ENCODE data around the gene TANC1. TPM values are rescaled to one million over a fixed set of nuclear protein-coding genes. Genes with fewer than 3 reads are reported as not detected.

Gene TANC1
- total RNA-seq, 1 donor from 2014 or later = 45.0 TPM

GRCh38 chr2:158995677-158996049 is 27.2 kb downstream of the TANC1 start:
- FAIRE-seq (no peak), DNase-seq (ENCODE audit: low read depth) (no peak)
- peak overlapping the region; percentile 14 for H3K27ac Mint-ChIP-seq (ENCODE audit: unreplicated experiment)
- H3K27ac ChIP-seq (ENCODE audit: low read depth, low read length) = no peak overlapping the region
- H3K9me3 Mint-ChIP-seq (ENCODE audit: unreplicated experiment) = no peaks in the 10 kb centered on the region
- H3K36me3 Mint-ChIP-seq (ENCODE audit: low read depth, unreplicated experiment) = peaks cover 1% of the 10 kb centered on the region
- H3K27me3 ChIP-seq (ENCODE audit: insufficient read depth, low read length) = no peaks in the 10 kb centered on the region
- H3K9me3 ChIP-seq (ENCODE audit: insufficient read depth, low read depth, low read length) = no peaks in the 10 kb centered on the region
- H3K4me3 ChIP-seq (ENCODE audit: insufficient read depth, low read depth, low read length) = no peak overlapping the region
- H4K20me1 ChIP-seq (ENCODE audit: insufficient read depth, low read length) = peaks cover 59% of the 10 kb centered on the region
- H3K4me1 Mint-ChIP-seq (ENCODE audit: low read depth, unreplicated experiment) = peaks cover 41% of the 10 kb centered on the region
- H2AFZ ChIP-seq (ENCODE audit: low read depth, low read length) = no peak overlapping the region
- peaks cover 96% of the 10 kb centered on the region for H3K79me2 ChIP-seq (ENCODE audit: insufficient read depth, low read length)
- no peak overlapping the region for H3K4me3 Mint-ChIP-seq (ENCODE audit: unreplicated experiment)
- peaks cover 33% of the 10 kb centered on the region for H3K4me1 ChIP-seq (ENCODE audit: insufficient read depth, low read length)
- H3K4me2 ChIP-seq (ENCODE audit: low read length) = no peak overlapping the region
- no peak for TF ChIP-seq CTCF (IDR thresholded peaks at IDR 0.05; ENCODE audit: insufficient read depth, low read depth, low read length)
- no peak for TF ChIP-seq EZH2 (IDR thresholded peaks at IDR 0.05; ENCODE audit: insufficient read depth, low read length)
- H3K27me3 Mint-ChIP-seq (ENCODE audit: low read depth, unreplicated experiment) = no peaks in the 10 kb centered on the region
- no peaks in the 10 kb centered on the region for H3K36me3 ChIP-seq (ENCODE audit: insufficient read depth, low read length)
- H3K9ac ChIP-seq (ENCODE audit: low read length) = no peak overlapping the region

- Histone ChIP-seq H3K4me2 (ENCODE audit: low read length) (no peak overlapping the region), H3K36me3 (ENCODE audit: insufficient read depth, low read length) (no peaks in the 10 kb centered on the region), H3K4me1 (ENCODE audit: insufficient read depth, low read length) (peaks cover 31% of the 10 kb centered on the region), H3K27ac (ENCODE audit: low read depth, low read length) (no peak overlapping the region), H2AFZ (ENCODE audit: low read depth, low read length) (no peak overlapping the region), H4K20me1 (ENCODE audit: insufficient read depth, low read length) (peaks cover 62% of the 10 kb centered on the region), H3K79me2 (ENCODE audit: insufficient read depth, low read length) (peaks cover 97% of the 10 kb centered on the region), H3K4me3 (ENCODE audit: insufficient read depth, low read depth, low read length) (no peak overlapping the region), H3K9me3 (ENCODE audit: insufficient read depth, low read depth, low read length) (no peaks in the 10 kb centered on the region), H3K9ac (ENCODE audit: low read length) (no peak overlapping the region), H3K27me3 (ENCODE audit: insufficient read depth, low read length) (no peaks in the 10 kb centered on the region)
- Mint-ChIP-seq H3K9me3 (ENCODE audit: unreplicated experiment) (no peaks in the 10 kb centered on the region), H3K4me3 (ENCODE audit: unreplicated experiment) (no peak overlapping the region), H3K27ac (ENCODE audit: unreplicated experiment) (no peak overlapping the region), H3K4me1 (ENCODE audit: low read depth, unreplicated experiment) (peaks cover 39% of the 10 kb centered on the region), H3K36me3 (ENCODE audit: low read depth, unreplicated experiment) (peaks cover 1% of the 10 kb centered on the region), H3K27me3 (ENCODE audit: low read depth, unreplicated experiment) (no peaks in the 10 kb centered on the region)
- DNase-seq (ENCODE audit: low read depth) (no peak), FAIRE-seq (no peak)
- TF ChIP-seq CTCF (IDR thresholded peaks at IDR 0.05; ENCODE audit: insufficient read depth, low read depth, low read length) (peak; percentile 26), EZH2 (IDR thresholded peaks at IDR 0.05; ENCODE audit: insufficient read depth, low read length) (no peak)
Observed at GRCh38 chr2:158996378-158996993, 28.0 kb downstream of the TANC1 start.

GRCh38 chr2:158997037-158997790 is 28.8 kb downstream of the TANC1 start:
- TF ChIP-seq CTCF (IDR thresholded peaks at IDR 0.05; ENCODE audit: insufficient read depth, low read depth, low read length) (no peak), EZH2 (IDR thresholded peaks at IDR 0.05; ENCODE audit: insufficient read depth, low read length) (no peak)
- H3K27me3 ChIP-seq (ENCODE audit: insufficient read depth, low read length) = no peaks in the 10 kb centered on the region
- H3K36me3 ChIP-seq (ENCODE audit: insufficient read depth, low read length) = no peaks in the 10 kb centered on the region
- Mint-ChIP-seq H3K27ac (ENCODE audit: unreplicated experiment) (no peak overlapping the region), H3K9me3 (ENCODE audit: unreplicated experiment) (no peaks in the 10 kb centered on the region), H3K4me3 (ENCODE audit: unreplicated experiment) (no peak overlapping the region), H3K4me1 (ENCODE audit: low read depth, unreplicated experiment) (peaks cover 39% of the 10 kb centered on the region), H3K27me3 (ENCODE audit: low read depth, unreplicated experiment) (no peaks in the 10 kb centered on the region), H3K36me3 (ENCODE audit: low read depth, unreplicated experiment) (peaks cover 1% of the 10 kb centered on the region)
- H3K9ac ChIP-seq (ENCODE audit: low read length) = no peak overlapping the region
- H3K9me3 ChIP-seq (ENCODE audit: insufficient read depth, low read depth, low read length) = no peaks in the 10 kb centered on the region
- H3K4me3 ChIP-seq (ENCODE audit: insufficient read depth, low read depth, low read length) = no peak overlapping the region
- peaks cover 70% of the 10 kb centered on the region for H4K20me1 ChIP-seq (ENCODE audit: insufficient read depth, low read length)
- peaks cover 31% of the 10 kb centered on the region for H3K4me1 ChIP-seq (ENCODE audit: insufficient read depth, low read length)
- peaks cover 97% of the 10 kb centered on the region for H3K79me2 ChIP-seq (ENCODE audit: insufficient read depth, low read length)
- DNase-seq (ENCODE audit: low read depth) = no peak
- H3K27ac ChIP-seq (ENCODE audit: low read depth, low read length) = no peak overlapping the region
- H2AFZ ChIP-seq (ENCODE audit: low read depth, low read length) = no peak overlapping the region
- no peak for FAIRE-seq
- H3K4me2 ChIP-seq (ENCODE audit: low read length) = no peak overlapping the region

Data from astrocyte (in vitro differentiated cells and primary cell).